Measurements from ENCODE around the gene RALB.
"Not testable (repeated sequence)": the region's sequence is repeated elsewhere in the genome, so short reads cannot be mapped to it uniquely, and the experiment has no call there.

The RALB gene

DNA sequence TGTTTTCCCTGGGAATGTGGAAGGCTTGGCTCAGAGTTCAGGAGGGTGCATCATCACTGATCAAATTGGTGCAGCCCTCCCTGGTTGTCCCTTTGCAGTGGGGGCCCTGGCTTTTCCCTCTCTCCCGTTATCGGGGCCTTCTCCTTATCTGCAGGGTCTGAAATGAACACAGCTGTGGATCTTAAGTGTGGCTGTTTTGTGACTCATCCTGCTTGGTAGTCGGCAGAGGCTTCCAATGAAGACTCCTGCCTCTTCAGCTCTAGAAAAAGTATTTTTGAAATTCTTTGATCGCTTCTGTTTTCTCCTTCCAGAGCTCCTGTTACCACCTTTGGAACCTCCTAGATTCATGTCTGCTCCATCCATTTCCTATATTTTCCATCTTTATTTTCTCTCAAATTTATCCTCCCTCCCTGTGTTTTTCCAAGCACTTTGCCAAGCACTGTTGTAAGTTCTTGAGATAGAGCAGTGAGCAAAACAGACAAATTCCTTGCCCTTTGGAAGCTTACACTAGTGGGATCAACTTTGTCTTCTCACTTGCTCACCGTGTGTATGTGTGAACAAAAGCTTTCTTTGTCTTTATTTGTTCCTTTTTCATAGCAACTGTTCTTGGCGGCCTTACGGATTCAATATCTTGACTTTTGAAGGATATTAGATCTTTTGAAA lies 45.7 kb downstream of the RALB start:
- no peak for DNase-seq

DNA sequence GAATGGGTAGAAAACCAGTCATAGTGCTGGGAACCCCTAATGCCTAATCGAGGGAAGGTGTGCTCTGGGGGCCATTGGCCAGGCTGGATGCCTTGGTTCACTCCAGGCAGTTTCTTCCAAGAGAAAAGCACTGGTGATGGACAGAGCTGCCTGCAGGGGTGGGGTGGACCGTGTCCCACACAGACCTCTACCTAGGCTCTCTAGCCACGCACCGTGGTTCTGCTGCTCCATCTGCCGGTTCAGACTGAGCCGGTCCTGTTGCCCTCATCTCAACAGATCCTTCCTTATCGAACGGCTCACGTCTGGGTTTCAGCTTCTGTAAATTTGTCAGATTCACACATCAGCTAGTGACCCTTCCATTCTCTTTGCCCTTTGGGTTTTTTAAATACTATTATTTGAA lies 46.4 kb downstream of the RALB start:
- DNase-seq = no peak

DNA sequence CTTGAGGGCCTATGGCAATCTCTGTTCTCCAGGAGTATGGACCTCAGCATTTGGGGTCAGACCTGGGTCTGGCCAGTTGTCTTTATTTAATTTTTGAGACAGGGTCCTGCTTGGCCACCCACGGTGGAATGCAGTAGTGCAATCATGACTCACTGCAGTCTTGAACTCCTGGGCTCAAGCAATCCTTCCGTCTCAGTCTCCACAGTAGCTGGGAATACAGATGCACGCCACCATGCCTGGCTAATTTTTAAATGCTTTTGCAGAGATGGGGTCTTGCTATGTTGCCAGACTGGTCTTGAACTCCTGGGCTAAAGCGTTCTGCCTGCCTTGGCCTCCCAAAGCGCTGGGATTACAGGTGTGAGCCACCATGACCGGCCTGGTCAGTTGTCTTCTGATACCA lies 46.9 kb downstream of the RALB start:
- DNase-seq = no peak

DNA sequence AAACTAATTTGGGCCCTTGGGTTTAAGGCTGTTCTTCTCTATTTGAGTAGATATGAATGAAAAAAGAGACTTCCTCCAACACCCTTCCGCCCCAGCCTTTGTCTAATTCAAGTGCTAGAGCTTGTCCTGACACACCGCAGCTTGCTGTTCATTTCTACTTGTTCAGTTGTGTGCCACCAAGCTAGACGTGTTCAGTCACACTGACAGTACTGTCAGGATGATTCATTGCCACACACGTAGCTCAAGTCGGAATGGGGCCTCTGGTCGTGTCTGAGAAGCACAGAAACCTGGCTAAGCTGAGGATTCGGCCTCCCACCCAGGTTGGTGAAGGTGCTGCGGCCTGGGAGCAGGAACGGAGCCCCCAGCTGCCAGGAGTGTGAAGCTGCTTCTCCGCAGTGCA lies 47.7 kb downstream of the RALB start:
- no peak for DNase-seq

DNA sequence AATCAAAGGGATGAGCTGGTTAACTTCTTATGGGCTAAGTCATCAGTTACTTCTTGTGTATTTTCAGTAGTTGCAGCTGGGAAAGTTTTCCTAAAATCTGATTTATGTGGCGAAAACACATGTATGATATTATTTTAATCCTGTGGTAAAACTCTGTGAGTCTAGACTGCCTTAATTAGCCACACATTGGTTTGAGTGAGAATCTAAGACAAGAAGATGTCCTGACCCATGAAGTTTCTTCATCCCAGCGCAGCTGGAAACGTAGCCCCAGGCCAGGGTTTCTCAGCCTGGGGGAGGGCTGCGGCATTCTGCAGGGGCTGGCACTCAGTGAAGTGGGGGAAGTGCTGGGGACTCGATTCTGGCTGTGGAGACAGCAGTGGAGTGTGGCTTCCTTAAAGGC lies 48.6 kb downstream of the RALB start:
- no peak for DNase-seq

DNA sequence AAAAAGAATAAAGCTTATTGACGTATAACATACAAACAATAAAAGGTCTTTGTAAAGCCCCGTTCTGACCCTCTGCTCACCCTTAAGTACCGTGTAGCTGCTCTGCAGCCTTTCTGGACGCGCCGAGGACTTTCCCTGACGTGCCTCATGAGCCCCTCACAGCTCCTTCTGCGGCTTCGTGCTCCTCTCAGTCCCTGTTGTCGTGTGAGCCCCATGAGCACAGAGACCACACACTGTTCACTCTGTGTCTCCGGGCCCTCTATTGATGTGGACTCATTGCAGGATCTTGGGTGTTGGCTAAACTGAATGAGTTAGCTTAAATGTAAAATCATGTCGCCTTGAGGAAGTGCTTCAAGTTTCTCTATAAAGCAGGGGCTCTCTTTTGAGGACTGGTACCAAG lies 49.6 kb downstream of the RALB start:
- DNase-seq = no peak

DNA sequence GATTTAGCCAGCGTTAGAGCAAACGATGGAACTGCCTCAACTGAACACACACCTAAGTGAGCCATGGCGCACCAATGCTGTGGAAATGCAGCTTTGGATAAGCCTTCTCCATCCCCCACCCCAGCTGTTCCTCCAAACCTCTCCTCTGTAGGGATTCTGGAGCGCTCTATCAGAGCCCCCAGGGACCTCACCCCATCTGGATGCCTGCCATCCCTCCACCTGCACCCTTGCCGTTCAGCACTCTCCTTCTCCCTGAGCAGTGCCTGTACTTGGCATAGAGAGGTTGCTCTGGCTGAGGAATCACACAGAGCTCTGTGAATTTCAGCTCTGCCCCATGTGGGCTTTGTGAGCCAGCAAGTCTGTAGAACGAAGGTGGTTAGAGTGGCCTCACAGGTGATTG lies 50.5 kb downstream of the RALB start:
- DNase-seq = no peak

DNA sequence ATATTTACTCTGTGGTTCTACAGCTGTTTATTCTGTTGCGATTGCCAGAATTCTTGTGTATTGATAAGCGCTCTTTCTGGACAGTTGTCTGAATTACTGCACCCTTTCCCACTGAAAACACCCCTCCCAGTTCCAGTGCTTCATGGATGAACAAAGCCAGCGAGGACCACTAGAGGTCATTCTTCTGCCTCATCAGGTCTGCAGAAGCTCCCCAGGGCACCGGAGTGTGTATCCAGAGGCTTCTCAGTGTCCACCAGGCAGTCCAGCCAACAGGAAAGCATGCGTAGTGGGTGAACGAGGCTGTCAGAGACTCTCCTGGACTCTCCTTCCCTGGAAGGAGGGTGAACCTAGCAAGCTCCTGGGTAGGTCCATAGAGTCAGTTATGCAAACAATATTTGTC lies 52.6 kb downstream of the RALB start:
- no peak for DNase-seq

DNA sequence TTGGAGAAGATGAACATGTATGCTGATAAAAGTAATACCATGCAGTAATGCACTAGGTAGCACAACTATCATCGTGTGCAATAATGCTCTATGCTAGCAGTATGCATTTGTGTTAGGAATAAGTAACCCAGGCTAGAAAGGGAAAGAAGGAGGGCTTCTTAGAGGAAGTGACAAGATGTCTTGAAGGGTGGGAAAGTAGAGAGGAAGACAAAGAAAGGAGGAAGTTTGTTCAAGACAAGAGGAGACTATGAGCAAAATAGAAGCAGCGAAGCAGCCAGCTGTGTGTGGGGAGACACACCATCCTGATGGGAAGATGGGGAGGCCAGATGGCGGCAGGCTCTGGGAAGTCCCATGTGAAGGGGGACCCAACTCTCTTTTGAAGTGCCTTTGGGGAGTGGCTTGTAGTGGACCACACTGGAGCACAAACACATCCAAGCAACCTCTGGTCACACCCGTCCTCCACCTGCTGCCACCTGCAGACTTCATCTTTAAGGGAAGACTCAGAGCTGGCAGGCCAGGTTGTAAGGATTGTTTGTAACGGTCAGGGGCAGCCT lies 53.4 kb downstream of the RALB start:
- no peak for DNase-seq

DNA sequence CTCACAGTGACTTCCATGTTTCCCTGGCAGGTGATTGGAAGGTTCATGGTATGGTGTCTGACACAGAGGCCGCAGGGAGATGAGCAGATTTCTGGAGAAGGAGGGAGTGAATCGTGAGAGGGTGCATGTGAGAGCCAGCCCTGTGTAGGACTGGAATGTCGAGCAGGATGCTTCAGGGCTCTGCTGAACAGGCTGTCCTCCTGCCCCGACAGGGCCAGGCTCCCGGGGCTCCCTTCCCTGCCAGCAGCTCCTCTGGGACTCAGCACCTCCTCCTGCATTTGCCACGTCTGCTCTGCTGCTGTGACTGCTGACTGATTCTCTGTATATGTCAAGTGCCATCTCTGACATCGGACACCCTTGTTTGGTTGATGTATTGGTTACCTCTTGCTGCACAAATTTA lies 54.8 kb downstream of the RALB start:
- no peak for DNase-seq

DNA sequence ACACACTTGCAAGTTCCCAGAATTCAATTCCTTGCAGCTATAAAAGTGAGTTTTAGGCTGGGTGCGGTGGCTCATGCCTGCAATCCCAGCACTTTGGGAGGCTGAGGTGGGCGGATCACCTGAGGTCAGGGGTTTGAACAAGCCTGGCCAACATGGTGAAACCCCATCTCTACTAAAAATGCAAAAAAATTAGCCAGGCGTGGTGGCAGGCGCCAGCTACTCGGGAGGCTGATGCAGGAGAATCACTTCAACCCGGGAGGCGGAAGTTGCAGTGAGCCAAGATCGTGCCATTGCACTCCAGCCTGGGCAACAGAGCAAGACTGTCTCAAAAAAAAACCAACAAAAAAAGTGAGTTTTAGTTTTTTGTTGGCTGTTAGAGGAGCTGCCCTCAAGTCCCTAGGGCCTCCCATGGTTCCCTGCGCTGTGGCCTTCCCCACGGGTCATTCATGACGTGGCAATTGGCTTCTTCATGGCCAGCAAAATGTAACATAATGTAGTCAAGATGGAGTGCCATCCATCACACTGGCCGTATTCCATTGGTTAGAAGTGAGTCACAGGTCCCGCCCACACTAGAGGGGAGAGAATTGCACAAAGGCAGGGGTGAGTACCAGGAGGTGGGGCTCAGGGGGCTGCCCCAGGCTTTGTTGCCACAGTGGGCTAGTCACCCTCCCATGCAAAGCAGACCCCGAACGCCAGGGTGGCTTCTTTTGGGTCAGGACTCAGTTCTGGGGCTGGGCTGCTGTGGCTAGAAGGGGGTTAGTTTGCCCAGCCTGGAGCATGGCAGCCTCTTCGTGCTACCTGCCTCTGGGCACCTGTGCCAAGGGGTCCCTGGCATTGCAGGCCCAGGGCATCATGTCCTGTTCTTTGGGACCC lies 55.6 kb downstream of the RALB start:
- no peak for DNase-seq

DNA sequence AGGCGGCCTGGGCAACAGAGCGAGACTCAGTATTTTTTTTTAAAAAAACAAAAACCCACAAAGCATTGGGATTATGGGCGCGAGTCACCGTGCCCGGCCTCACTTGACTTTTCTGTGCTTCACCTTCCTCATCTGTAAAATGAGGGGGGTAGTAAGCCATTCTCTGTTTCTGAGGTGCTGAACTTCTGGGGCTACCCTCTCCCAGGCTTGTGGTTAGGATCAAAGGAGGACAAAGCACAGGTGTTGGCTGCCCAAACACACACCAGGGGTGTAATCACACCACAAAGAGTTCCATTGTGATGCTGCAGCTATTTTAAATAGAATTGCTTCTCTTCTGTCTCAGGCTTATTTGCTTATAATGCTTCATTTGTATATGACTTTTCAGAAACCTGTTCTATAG lies 57.5 kb downstream of the RALB start:
- no peak for DNase-seq

DNA sequence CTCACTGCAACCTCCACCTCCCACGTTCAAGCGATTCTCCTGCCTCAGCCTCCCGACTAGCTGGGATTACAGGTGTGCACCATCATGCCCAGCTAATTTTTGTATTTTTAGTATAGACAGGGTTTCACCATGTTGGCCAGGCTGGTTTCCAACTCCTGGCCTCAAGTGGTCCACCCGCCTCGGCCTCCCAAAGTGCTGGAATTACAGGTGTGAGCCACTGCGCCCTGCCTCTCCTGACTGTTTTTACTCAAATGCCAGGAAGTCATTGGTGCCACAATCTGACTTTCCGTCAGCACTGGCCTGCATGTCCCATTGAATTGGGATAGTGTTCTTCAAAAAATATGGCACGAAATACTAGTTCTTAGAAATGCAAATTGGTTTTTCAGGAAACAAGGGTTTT lies 58.2 kb downstream of the RALB start:
- DNase-seq = not testable (repeated sequence)

DNA sequence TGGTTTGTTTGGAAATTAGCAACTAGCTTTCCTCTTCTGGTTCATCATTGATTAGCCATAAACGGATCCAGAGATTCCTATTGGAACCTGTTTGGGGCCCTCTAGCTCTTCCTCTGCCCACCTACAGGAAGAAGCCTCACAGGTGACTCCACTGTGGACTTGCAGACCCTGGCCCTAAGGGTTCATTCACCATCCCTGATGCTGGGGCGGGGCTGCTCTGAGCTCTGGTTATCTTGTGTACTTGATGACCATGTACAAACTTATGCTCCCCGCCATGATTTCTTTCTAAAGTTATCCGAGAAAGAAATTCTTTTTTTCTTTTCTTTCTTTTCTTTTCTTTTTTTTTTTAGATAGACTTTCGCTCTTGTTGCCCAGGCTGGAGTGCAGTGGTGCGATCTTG lies 59.4 kb downstream of the RALB start:
- no peak for DNase-seq

DNA sequence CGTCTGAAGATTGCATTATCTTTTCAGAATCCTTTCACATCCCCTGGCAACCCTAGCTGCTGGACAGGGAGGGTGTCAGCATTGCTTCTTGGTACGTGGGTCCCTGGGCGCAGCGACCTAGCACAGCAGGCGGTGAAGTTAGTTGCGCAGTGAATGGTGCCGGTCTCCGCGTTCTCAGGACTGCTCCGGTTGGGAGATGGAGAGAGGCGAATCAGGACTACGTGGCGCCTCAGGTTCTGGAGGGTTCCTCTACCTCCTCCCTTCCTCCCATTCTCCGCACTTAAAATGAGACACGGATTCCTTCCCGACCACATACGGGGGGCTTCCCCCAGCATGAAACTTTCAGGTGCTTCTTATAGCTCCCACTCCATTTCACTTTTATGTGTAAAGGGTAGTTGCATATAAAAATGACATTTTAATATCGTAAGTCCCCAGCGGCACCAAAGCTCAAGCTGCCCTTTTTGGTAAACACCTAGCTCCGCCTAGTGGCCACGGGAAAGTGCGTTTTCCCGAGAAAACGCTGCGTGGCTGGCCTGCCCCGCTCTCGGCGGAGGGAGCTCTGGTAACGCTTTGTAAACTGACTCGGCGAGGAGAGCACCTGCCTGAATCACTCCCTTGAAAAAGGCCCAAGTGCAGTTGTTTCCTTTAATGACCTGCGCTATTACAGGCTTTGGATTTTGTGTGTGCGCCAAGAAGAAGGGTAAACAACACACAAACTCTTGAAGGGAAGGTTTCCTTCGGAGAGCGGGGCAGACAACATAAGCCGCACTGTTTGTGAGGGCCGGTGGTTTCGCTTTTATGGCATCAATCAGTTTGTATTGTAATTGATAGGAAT lies 60.4 kb downstream of the RALB start:
- no peak for DNase-seq

DNA sequence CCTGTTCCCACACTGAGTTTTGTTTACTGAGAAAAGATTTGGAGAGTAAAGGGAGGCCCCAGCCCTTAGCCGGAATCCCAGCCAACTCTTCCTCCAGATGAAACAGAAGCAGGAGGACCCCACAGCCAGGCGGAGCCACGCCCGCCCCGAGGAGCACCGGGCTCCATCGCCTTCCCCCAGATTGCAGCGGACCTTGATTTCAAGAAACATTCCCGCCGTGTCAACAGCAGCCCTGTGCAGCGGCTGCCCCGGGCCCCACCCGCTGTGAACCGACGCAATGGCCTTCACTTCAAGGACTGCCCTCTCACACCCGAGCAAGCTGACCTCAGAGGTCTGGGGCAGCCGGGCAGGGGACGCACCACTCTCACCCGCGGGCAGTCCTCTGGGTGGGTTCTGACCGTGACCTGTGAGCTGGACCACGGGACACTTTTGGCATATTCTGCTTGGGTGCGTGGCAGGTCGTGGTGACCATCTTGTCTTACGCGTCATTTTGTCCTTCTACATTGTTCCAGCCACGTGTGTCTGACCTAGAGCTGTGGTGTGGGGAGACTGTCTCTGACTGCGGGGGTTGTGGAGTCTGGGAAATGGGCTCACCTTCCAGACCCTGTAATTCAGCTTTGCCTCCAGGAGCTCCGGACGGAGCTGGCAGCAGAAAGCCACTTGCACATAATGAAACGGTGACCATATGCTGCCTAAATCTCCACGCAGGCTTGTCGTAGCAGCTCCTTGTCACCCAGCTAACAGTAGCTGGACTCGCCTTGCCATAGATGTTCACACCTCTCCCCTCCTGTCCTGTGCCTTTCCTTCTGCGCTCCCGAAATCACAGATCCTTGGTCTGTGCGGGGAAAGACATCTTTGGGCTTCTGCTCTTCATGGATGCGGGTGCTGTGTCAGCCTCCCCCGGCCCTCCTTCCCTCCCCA lies 61.3 kb downstream of the RALB start:
- no peak for DNase-seq

DNA sequence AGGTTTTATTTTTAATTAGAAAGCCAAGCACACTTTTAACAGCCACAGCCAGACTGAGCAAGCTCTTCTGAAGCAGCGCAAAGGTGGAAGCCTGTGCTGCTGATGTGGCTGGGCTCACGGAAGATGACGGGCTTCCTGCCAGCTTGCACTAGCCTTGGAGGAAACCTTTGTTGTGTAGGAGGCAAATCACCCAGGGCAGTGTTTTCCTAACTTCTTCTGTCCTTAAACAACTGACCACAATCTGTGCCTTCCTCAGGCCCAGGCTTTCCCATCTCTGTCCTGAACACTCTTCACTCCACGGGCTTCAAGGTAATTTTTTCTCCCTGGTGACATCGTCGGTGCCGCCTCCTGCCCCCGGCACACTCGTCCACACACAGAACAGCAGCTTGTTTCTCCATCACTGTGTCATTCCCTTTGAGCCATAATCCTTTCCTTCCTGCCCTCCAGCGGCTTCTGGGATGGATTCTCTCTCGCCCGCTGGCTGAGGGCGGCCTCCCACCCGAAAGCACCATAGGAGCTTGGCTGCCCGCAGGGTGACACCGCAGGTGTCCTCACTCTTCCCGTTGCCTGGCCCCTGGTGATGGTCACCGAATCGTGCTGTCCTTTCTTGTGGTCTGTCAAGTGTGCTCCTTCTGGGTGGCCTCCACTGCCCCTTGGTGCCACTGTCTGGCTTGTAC lies 62.2 kb downstream of the RALB start:
- DNase-seq = no peak

DNA sequence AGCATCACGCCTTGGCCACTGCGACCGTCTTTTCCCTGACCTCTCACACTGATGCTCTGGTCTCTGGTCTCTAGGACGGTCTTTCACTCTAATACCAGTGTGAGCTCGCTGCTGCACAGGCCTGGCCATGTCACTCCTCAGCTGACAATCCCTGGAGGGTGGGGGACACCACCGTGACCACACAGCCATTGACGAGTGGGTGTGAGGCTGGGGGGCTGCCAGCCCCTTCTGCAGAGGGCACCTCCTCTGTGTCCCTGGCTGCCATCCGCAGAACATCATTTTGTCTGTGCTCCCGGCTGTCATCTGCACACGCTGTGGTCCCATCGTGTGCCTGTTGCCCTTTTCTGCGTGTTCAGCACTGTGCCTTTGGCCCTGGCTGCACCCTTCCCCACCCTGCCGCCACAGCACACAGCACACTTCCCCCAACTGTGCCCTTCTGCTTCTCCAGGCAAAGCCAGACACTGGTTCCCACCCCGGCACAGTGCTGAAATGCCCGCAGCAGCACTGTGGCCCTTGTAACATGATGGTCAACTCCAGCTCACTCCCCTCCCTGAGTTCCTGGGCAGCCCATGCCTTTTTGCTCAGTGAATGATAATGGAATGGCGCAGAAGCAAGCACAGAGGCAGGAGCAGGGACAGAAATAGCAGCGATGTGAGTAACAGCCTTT lies 62.8 kb downstream of the RALB start:
- DNase-seq = no peak

DNA sequence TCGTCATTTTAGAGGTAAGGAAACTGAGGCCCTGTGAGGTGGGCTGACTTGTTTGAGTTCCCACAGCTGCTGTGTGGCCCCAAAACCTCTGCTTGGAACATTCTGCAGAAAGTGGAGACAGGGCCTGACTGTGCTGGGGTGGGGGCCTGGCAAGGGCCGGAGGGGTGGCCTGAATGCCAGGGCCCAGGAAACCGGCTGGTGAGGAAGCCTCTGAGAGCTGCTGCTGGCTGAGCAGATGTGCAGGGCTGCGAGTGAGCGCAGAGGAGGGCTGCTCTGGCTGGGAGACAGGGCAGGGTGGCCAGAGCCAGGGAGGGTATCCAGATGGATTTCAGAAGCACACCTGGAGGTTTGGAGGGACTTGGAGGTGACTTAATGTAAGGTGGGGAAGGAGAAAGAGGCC lies 63.4 kb downstream of the RALB start:
- DNase-seq = no peak

DNA sequence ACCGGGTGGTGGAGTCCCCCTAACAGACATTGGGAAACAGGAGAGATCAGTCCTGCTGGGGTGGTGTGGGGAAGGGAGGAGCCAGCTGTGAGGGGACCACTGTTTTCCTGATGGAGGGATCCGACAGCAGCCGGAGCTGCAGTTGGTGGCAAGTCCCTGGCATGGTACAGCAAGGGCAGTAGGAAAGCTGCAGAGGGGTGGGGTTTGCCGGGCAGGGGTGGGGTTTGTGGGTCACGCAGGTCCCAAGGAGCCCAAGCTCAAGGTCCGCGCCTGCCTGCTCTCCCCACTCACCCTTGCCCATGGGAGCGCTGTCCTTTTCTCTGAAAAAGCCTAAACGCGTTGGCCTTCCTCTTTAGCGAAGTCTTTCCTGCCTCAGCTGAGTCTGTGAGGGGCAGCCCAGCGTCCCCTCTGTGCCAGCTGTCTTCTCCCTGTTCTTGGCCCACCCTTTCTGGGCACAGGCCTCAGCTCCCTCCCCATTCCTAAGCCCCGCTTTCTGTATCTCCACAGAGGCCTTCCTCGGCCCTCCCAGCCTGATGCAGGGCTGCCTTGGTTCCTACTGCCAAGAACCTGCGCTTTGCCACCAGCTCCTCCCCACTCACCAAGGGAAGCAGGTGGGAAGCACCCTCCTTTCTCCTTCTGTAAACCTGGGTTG lies 64.0 kb downstream of the RALB start:
- no peak for DNase-seq

DNA sequence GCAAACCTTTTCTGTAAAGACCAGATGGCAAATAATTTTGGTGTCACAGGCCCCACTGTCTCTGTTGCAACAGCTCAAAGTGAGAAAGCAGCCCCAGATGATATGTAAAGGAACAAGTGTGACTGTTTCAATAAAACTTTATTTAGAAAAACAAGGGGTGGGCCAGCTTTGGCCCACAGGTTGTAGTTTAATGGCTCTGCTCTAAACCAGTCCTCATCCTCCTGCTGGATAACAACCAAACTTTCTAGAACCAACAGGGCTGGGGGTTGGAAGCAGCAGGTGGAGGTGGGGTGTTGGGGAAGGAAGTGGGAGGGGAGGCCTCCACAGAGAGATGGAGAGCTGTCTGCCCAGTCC lies 64.5 kb downstream of the RALB start:
- DNase-seq = no peak

All from NCI-H2081 treated with DMSO at 0.1 percent for 48 hours (cell line).